HG03025 (cell line): ENCODE measurements around the gene GNB5.
"Not testable (repeated sequence)": the region's sequence is repeated elsewhere in the genome, so short reads cannot be mapped to it uniquely, and the experiment has no call there.

Source experiments
- ATAC-seq: cut with Tn5 transposase; IDR thresholded peaks from one replicate; pipeline ENCODE4 v1.9.1; 2021; ENCODE audit warnings: mild to moderate bottlenecking, moderate library complexity; ENCODE audit not compliant: unreplicated experiment, low FRiP score

GNB5 gene

GRCh38 chr15:52097180-52097579, 94.0 kb downstream of the GNB5 start:
- ATAC-seq: no peak

- not testable (repeated sequence) for ATAC-seq
These were observed 94.7 kb downstream of the GNB5 start for GRCh38 chr15:52096536-52096935.

- no peak for ATAC-seq
These were observed 95.5 kb downstream of the GNB5 start for GRCh38 chr15:52095597-52096262.

- ATAC-seq: no peak
These were observed 96.2 kb downstream of the GNB5 start for GRCh38 chr15:52094811-52095584.

DNA sequence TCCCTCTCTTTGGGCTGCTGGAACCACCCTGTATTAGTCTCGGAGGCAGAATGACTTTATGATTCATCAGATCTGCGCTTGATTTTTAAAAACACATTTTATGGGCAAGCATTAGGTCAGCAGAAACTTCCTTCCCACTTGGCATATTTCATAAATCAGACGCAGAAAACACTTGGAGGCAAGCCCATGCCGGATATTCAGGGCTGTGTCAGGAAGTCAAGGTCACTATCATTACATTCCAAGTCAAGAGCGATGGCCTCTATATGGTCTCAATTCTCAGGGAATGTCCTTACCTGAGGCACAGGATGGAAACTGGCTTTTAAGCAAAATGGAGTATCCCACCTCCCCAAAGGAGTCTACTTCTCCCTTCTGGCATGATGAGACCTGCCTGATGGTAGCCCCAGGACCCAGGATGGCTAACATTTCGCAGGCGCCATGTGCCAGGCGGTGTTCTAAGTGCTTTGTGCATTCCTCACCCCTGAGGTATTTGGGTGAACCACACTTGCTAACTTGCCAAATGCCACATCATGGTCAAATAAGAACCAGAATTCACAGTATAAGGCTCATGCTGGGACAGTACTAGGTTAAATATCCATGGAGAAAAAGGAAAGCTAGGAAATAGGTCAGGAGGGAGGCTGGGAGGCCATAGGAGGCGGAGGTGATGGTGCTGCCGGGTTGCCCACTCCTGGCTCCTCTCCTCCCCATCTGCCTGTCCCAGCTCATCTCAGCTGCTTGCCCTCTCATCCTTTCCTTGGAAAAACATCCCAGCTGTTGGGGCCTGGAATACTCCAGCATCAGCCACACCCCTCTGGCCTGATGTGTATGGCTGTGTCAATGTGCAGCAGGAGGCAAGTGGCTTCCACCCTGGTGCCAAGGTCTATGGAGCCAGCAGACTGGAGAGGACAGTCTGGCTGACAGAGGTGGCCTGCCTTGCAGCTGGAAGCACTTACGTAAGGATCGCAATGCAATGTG, 97.4 kb downstream of the GNB5 start:
- no peak for ATAC-seq

DNA sequence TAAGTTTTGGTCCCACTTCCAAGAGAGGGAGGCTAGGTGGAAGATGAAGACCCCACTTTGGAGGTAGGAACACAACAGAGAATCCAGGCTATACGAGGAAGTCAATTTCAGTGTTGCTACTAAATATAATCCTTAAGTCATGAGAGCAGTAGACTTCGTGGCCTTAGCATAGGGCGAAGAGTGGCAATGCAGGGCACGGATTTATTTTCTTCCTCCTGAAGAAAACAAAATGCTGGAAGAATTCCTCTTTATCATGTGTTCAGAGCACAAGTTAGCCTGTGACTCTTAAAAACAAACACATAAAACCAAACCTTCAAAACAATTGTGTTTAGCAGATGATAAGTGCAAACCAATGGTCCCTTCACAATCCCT, 98.0 kb downstream of the GNB5 start:
- no peak for ATAC-seq

DNA sequence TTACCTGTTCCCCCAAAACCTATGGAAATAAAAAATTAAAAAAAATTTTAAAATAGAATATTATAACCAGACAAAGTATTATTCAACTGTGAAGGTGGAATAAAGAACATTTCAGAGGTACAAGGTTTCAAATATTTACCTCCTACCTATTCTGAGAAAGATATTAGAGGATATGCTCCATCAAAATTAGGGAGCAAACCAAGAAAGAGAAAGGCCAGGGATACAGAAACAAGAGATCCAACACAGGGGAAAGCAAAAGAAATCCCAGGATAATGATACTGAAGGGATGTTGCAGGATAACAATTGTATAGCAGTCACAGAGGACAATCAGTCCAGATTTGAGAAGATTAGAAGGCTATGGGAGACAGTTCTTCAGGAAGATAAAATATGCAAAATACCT, 101.0 kb downstream of the GNB5 start:
- ATAC-seq: no peak

GRCh38 chr15:52086011-52086786, 105.0 kb downstream of the GNB5 start:
- no peak for ATAC-seq

GRCh38 chr15:52085299-52085698, 105.9 kb downstream of the GNB5 start:
- ATAC-seq: no peak

DNA sequence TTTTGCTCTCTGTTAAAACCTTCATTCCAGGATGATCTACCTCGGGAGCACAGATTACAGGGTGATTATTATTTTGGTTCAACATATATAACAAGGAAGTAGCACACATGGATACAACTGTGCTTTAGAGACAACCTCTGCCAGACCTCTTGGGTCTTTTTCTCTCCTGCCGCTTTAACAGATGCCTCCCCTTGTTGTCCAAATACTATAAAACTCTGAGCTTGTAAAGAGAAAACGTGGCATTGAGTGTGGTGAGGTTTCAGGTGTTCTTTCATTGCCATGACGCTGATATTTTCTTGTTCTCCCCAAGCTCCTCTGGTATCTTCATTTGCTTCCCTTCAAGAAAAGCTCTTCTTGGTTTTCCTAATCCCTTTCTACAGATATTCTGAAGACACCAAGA, 107.6 kb downstream of the GNB5 start:
- no peak for ATAC-seq

DNA sequence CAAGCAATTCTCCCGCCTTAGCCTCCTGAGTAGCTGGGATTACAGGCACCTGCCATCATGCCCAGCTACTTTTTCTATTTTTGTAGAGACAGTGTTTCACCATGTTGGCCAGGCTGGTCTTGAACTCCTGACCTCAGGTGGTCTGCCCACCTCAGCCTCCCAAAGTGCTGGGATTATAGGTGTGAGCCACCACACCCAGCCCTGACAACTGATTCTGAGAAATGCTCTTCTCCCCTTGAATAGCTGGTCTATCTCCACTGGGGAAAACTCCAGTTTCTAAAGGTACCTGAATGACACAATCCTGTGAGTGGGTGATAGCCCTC, 108.2 kb downstream of the GNB5 start:
- not testable (repeated sequence) for ATAC-seq

DNA sequence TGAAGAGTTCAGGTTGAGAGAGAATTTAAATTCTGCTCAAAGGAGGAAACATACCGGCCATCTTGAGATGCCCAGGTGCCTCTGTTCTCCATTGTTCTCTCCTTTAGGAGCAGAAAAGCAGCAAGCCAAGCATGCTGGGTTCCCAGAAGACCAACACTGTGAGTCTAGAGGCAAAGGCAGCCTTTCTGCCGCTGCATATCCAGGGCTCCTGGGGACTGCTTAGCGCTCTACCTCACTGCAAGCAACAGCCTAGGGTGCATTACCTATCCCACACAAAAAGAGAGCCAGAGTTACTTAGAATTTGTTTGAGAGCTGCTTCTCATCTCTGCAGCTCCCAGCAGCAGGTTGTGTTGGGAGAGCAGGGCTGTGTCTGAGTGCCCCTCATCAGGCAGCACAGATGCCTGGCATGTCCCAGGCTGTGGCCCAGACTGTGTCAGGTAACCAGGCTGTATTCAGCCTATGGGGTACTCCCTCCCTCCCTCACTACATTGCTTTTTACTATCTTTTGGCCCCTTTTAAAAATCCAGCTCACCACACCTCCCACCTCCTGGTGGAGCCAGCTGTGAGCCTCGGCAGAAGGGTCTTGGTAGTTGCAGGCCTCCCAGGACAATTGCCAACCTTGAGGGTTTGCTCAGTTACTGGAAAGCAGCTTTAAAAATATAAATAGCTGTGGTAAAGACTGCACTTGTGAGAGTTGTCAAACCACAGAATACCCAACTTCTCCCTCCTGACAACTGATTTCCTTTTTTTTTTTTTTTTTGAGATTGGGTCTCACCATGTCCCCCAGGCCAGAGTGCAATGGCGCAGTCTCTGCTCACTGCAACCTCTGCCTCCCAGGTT, 108.8 kb downstream of the GNB5 start:
- ATAC-seq: no peak

DNA sequence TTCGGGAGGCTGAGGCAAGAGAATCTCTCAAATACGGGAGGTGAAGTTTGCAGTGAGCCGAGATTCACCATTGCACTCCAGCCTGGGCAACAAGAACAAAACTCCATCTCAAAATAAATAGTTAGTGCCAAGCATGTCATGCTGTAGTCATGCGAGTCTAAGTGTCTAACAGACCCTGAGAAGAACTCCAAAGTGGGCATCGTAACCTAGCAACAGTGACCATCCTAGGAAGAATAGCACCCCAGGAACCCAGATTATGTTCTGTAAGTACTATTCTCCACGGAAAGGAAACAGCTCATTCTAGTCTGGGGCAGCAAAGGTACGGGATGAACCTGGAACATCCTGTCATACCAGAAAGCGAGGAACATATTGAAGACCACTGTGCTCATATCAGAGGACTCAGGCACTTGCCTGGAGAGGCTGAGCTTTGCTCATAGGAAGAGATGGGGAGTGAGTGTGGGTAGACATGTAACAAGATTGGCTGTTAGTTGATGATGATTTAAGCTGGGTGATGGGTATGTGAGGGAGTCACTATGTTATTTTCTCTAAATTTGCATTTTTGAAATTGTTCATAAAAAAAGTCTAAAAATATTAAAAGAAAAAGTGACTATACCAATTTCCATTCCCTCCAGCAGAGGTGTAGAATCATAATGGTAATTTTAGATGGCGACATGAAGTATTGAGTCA, 110.3 kb downstream of the GNB5 start:
- ATAC-seq: no peak

DNA sequence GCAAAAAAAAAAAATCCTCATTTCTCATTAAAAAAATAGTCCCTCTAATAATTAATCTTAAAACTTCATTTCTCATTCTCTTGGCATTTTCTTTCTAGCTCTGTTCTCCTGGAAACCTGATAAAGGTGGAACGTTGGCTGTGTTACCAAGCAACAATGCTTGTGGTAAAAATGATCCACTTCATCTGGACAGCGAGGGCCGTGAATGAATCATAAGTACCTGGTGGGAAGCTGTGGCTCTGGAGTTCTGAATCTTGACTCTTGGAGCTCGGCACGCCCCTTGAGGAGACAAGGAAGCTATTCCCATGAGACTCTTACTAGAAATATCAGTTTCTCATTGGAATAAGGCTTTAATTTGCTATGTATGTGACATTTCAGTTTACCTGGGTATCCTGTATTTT, 111.2 kb downstream of the GNB5 start:
- no peak for ATAC-seq

- ATAC-seq: no peak
These were observed 112.1 kb downstream of the GNB5 start for GRCh38 chr15:52078876-52079700.

GRCh38 chr15:52078197-52078875, 112.9 kb downstream of the GNB5 start:
- ATAC-seq: no peak

- ATAC-seq: no peak
These were observed 114.1 kb downstream of the GNB5 start for GRCh38 chr15:52076889-52077781.
